ENCODE data around the gene GNAZ.

Gene GNAZ

DNA sequence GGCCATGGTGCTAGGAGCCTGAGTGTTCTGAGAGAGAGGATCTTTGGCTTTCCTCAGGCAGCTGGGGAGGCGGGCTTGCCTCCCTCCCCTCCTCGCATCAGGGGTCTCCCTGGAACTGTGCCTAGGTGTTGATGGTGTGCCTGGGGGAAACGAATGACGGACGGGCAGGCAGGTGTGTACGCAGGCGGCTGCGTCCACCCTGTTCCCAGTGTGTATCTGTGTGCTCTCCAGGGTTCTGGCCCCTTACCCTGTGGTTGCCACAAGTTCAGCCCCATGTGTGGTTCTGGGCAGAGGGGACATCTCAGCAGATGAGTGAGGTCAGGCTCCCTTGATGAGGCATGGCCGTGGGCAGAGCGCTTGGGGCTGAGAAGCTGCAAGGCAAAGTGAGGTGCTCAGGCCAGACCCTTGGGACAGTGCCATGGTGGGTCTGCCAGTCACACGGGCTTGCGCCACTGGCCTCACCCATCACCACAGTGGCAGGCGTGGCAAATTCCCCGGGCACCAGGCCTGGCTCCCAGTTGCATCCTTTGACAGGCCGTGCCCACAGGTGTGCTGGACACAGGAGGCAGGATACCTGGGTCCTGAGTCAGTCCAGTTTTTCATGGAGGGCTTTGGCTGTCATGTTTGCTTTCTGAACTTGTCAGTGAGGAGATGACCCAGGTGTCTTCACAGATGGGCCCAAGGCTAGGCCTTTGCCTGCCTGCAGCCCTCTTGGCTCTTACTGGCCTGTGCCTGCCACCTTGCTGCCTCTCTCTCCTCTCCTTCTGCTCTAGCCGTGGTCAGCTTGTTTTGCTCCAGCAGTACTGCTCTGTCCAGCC, 27.3 kb downstream of the GNAZ start:
- Histone ChIP-seq H3K79me2 (ENCODE audit: control insufficient read depth, low read length) (no peaks in the 10 kb centered on the region), H3K27ac (ENCODE audit: low read depth, low read length) (no peak overlapping the region), H3K27me3 (ENCODE audit: control insufficient read depth, low read length) (no peaks in the 10 kb centered on the region), H3K9me2 (replicated peaks; ENCODE audit: control insufficient read depth, low read length) (no peaks in the 10 kb centered on the region), H3K36me3 (ENCODE audit: control insufficient read depth, low read length) (no peaks in the 10 kb centered on the region), H3K4me2 (ENCODE audit: low read length) (no peak overlapping the region), H3K4me1 (ENCODE audit: control insufficient read depth, low read length) (no peaks in the 10 kb centered on the region), H3K9me3 (ENCODE audit: control insufficient read depth, insufficient read depth, low read length) (no peaks in the 10 kb centered on the region), H4K20me1 (ENCODE audit: control insufficient read depth, insufficient read depth, low read depth, low read length) (peaks cover under 1% of the 10 kb centered on the region; the same call in 1 of the 2 replicates), H3K4me3 (ENCODE audit: low read length) (no peak overlapping the region), H3F3A (ENCODE audit: control insufficient read depth, insufficient read depth) (no peaks in the 10 kb centered on the region)
- TF ChIP-seq, protein P1, sequence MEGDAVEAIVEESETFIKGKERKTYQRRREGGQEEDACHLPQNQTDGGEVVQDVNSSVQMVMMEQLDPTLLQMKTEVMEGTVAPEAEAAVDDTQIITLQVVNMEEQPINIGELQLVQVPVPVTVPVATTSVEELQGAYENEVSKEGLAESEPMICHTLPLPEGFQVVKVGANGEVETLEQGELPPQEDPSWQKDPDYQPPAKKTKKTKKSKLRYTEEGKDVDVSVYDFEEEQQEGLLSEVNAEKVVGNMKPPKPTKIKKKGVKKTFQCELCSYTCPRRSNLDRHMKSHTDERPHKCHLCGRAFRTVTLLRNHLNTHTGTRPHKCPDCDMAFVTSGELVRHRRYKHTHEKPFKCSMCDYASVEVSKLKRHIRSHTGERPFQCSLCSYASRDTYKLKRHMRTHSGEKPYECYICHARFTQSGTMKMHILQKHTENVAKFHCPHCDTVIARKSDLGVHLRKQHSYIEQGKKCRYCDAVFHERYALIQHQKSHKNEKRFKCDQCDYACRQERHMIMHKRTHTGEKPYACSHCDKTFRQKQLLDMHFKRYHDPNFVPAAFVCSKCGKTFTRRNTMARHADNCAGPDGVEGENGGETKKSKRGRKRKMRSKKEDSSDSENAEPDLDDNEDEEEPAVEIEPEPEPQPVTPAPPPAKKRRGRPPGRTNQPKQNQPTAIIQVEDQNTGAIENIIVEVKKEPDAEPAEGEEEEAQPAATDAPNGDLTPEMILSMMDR (IDR thresholded peaks at IDR 0.05; ENCODE audit: low read depth, low read length, poor library complexity, severe bottlenecking): no peak
- TF ChIP-seq EZH2phosphoT487 (IDR thresholded peaks at IDR 0.05; ENCODE audit: borderline replicate concordance, low read length): no peak

DNA sequence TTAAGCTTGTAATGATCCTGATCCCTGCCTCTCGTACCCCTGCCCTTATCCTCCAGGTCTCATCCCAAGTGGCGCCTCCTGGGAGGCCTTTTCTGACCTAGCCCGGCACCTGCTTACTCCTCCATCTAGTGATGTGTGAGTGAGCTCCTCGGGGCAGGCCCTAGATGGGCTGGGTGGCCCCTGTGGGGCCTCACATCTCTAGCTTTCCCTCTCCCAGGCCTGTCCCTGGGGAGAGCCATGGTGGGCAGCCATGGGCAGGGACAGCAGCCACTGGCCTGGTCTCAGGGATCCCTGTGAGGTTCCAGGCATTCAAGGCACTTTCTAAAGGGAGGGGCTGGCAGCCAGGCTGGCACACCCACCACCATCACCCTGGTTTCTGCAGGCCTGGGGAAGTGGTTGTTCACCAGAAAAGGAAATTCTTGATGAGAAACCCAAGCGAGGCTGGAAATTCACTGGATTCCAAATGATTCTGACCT, 27.9 kb downstream of the GNAZ start:
- Histone ChIP-seq H3K4me2 (ENCODE audit: low read length) (no peak overlapping the region), H3K27ac (ENCODE audit: low read depth, low read length) (no peak overlapping the region), H3K27me3 (ENCODE audit: control insufficient read depth, low read length) (no peaks in the 10 kb centered on the region), H3K9me3 (ENCODE audit: control insufficient read depth, insufficient read depth, low read length) (no peaks in the 10 kb centered on the region), H3K4me3 (ENCODE audit: low read length) (no peak overlapping the region), H3K36me3 (ENCODE audit: control insufficient read depth, low read length) (no peaks in the 10 kb centered on the region), H3F3A (ENCODE audit: control insufficient read depth, insufficient read depth) (no peaks in the 10 kb centered on the region), H4K20me1 (ENCODE audit: control insufficient read depth, insufficient read depth, low read depth, low read length) (no peaks in the 10 kb centered on the region), H3K9me2 (replicated peaks; ENCODE audit: control insufficient read depth, low read length) (no peaks in the 10 kb centered on the region), H3K79me2 (ENCODE audit: control insufficient read depth, low read length) (no peaks in the 10 kb centered on the region), H3K4me1 (ENCODE audit: control insufficient read depth, low read length) (no peaks in the 10 kb centered on the region)
- TF ChIP-seq, protein P1 (IDR thresholded peaks at IDR 0.05; ENCODE audit: low read depth, low read length, poor library complexity, severe bottlenecking): no peak
- no peak for TF ChIP-seq EZH2phosphoT487 (IDR thresholded peaks at IDR 0.05; ENCODE audit: borderline replicate concordance, low read length)

DNA sequence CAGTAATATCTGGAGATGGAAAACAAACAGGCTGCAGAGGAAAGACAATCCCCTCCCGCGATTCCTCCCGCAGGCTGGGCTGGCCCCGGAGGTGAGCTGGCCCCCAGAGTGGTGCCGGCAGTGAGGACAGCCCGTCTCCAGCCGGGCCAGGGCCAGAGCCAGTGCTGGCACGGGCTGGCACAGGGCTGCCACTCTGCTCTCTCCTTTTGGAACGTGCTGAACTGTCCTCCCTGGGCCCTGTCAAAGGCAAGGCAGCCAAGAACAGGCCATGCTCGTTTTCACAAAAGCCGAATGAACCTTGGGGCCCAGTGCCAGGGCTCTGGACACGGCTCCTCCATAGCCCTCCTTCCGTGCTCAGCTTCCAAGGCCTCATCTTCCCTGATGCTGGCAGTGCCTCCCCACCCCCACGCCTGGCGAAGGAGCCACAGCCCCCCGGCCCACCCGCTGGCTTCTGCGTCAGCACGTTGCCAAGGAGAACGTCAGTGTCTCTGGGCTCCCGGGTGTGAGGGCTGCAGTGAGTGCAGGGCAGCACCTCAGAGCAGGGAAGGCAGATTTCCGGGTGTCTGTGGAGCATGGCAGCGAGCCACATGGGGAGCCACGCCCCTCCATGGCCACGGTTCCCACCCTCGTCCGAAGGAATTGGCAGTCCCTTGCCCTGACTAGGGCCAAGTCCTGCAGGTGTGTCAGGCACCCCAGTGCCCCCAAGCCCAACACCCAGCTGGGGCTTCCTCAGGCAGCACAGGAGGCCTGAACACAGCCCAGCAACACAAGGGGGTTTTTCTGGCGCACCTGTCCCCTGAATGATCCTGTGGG, 28.6 kb downstream of the GNAZ start:
- TF ChIP-seq EZH2phosphoT487 (IDR thresholded peaks at IDR 0.05; ENCODE audit: borderline replicate concordance, low read length): no peak
- TF ChIP-seq, protein P1 (IDR thresholded peaks at IDR 0.05; ENCODE audit: low read depth, low read length, poor library complexity, severe bottlenecking): no peak
- Histone ChIP-seq H3K36me3 (ENCODE audit: control insufficient read depth, low read length) (no peaks in the 10 kb centered on the region), H3K79me2 (ENCODE audit: control insufficient read depth, low read length) (no peaks in the 10 kb centered on the region), H3K27me3 (ENCODE audit: control insufficient read depth, low read length) (no peaks in the 10 kb centered on the region), H3F3A (ENCODE audit: control insufficient read depth, insufficient read depth) (no peaks in the 10 kb centered on the region), H3K4me1 (ENCODE audit: control insufficient read depth, low read length) (no peaks in the 10 kb centered on the region), H3K4me3 (ENCODE audit: low read length) (no peak overlapping the region), H3K4me2 (ENCODE audit: low read length) (no peak overlapping the region), H4K20me1 (ENCODE audit: control insufficient read depth, insufficient read depth, low read depth, low read length) (no peaks in the 10 kb centered on the region), H3K27ac (ENCODE audit: low read depth, low read length) (no peak overlapping the region), H3K9me3 (ENCODE audit: control insufficient read depth, insufficient read depth, low read length) (no peaks in the 10 kb centered on the region), H3K9me2 (replicated peaks; ENCODE audit: control insufficient read depth, low read length) (no peaks in the 10 kb centered on the region)
